ENCODE data around the gene STOML1.

DNA sequence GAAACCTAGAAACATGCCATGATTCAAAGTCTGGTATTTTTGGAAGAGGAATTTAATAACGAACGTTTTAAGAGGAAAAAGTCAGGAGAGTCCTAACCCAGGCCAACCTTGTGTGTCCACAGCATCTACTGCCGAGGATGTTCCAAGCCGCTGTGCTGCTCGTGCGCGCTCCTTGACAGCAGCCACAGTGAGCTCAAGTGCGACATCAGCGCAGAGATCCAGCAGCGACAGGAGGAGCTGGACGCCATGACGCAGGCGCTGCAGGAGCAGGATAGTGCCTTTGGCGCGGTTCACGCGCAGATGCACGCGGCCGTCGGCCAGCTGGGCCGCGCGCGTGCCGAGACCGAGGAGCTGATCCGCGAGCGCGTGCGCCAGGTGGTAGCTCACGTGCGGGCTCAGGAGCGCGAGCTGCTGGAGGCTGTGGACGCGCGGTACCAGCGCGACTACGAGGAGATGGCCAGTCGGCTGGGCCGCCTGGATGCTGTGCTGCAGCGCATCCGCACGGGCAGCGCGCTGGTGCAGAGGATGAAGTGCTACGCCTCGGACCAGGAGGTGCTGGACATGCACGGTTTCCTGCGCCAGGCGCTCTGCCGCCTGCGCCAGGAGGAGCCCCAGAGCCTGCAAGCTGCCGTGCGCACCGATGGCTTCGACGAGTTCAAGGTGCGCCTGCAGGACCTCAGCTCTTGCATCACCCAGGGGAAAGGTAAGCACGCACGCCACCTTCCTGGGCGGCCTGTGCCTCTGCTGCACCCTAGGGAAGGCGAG is 30.8 kb upstream of the STOML1 start:
- TF ChIP-seq, protein P1, sequence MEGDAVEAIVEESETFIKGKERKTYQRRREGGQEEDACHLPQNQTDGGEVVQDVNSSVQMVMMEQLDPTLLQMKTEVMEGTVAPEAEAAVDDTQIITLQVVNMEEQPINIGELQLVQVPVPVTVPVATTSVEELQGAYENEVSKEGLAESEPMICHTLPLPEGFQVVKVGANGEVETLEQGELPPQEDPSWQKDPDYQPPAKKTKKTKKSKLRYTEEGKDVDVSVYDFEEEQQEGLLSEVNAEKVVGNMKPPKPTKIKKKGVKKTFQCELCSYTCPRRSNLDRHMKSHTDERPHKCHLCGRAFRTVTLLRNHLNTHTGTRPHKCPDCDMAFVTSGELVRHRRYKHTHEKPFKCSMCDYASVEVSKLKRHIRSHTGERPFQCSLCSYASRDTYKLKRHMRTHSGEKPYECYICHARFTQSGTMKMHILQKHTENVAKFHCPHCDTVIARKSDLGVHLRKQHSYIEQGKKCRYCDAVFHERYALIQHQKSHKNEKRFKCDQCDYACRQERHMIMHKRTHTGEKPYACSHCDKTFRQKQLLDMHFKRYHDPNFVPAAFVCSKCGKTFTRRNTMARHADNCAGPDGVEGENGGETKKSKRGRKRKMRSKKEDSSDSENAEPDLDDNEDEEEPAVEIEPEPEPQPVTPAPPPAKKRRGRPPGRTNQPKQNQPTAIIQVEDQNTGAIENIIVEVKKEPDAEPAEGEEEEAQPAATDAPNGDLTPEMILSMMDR (IDR thresholded peaks at IDR 0.05) = no peak
- TF ChIP-seq POLR2AphosphoS5 (IDR thresholded peaks at IDR 0.05) = no peak
- TF ChIP-seq POLR2A (IDR thresholded peaks at IDR 0.05) = no peak
- no peak for TF ChIP-seq EP300 (IDR thresholded peaks at IDR 0.05)

Measured in gastroesophageal sphincter (tissue), 3 donors.